Activated CD4-positive, alpha-beta memory T cell treated with anti-CD3 and anti-CD28 coated beads for 36 hours (primary cell): ENCODE results near the gene CGB1. TPM values are rescaled to one million over a fixed set of nuclear protein-coding genes. Genes with fewer than 3 reads are reported as not detected.
A peak's percentile ranks its signal among the peaks of the same experiment; 100 is the strongest.
"Not testable (repeated sequence)": the region's sequence is repeated elsewhere in the genome, so short reads cannot be mapped to it uniquely, and the experiment has no call there.

Source experiments
- CTCF ChIA-PET: fragments of 350-600 bp; sonication (Branson Sonifier 250); formaldehyde crosslinking; loops from one replicate; lab custom pipeline; 2021; ENCODE audit warnings: antibody characterized with exemption, inconsistent platforms; lab: Charles Lee
- POLR2A ChIA-PET: fragments of 350-600 bp; sonication (Branson Sonifier 250); formaldehyde crosslinking; loops from one replicate; lab custom pipeline; 2021; ENCODE audit warnings: antibody characterized with exemption; lab: Charles Lee
- DNase-seq: peaks from one replicate; pipeline ENCODE4 v3.0.0-alpha.2; 2020
- H3K27ac Mint-ChIP-seq: one replicate; pipeline ENCODE4 v1.8.0; 2021; ENCODE audit warnings: mixed read lengths
- H3K27me3 Mint-ChIP-seq: one replicate; pipeline ENCODE4 v1.8.0; 2021; ENCODE audit warnings: mixed read lengths
- H3K36me3 Mint-ChIP-seq: one replicate; pipeline ENCODE4 v1.8.0; 2021; ENCODE audit warnings: mixed read lengths
- H3K4me1 Mint-ChIP-seq: one replicate; pipeline ENCODE4 v1.8.0; 2021; ENCODE audit warnings: low read depth, mixed read lengths
- H3K4me3 Mint-ChIP-seq: one replicate; pipeline ENCODE4 v1.8.0; 2021; ENCODE audit warnings: mild to moderate bottlenecking, mixed read lengths
- H3K9me3 Mint-ChIP-seq: one replicate; pipeline ENCODE4 v1.8.0; 2021; ENCODE audit warnings: mixed read lengths
- intact Hi-C: fragments of 100-400 bp; cut with micrococcal nuclease; formaldehyde crosslinking; loops from one replicate; pipeline ENCODE4 v1.15.1; 2023
- total RNA-seq, 2 experiments: library from RNA; stranded (reverse); gene quantifications; one replicate each; pipeline ENCODE4 v1.2.3, GENCODE V29; 2021

The CGB1 gene
- total RNA-seq, 2 experiments from 2014 or later: not detected

GRCh38 chr19:49056902-49057596 lies 20.4 kb upstream of the CGB1 start:
- Mint-ChIP-seq H3K27me3 (peaks cover 26% of the 10 kb centered on the region), H3K4me3 (peak overlapping the region; percentile 48), H3K4me1 (peaks cover 21% of the 10 kb centered on the region)
- DNase-seq: peak; percentile 13
- intact Hi-C loops, POLR2A ChIA-PET, H3K36me3 Mint-ChIP-seq, H3K9me3 Mint-ChIP-seq, H3K27ac Mint-ChIP-seq: not testable (repeated sequence)
- CTCF ChIA-PET: interaction anchor here (1.0 to 2.4 kb wide), 7 partner anchors 41 to 142 kb away, joined by 3 to 11 read pairs (median 4); partner anchors contain the start of genes LIN7B and RUVBL2

DNA sequence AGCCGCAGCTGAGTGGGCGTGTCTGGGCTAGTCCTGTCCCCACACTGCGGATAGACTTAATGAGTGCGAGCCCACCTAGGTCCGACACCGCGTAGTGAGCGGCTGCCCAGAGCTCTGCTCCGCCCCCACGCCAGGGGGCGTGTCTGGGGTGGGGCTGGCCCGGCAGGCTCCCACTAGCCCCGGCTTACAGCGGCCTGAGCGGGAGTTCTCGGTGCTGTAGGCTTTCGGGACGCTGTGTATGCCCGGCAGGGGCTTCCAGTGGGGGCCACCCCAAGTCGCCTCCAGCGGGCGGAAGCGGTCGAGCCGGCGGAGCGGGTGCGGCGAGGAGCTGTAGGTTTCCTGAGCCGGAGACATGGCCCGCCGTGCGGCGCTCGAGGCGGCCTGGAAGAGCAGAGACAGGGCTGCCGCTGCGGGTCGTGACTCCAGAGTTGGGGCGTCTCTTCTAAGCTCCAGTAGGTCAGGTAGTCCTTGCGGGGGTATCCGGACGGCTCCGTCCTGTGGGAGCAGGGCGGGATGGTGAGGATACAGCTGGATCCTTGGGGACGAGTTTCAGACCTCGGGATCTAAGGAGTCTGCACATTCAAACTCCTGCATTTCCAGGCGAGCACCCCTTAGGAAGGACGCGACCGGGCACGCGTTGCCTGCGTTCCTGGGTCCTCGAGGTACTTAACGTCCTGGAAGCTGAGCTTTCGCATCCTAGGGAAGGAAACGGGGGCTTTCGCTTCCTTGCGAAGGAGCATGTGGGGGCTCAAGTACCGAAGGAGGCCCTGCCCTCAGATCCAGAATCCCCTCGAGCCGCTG lies 19.6 kb upstream of the CGB1 start:
- intact Hi-C loops: no loop called here
- peaks cover 24% of the 10 kb centered on the region for H3K27me3 Mint-ChIP-seq

GRCh38 chr19:49050376-49051033 lies 13.8 kb upstream of the CGB1 start:
- H3K27ac Mint-ChIP-seq, CTCF ChIA-PET: not testable (repeated sequence)

More for the DNA sequence above, 19.6 kb upstream of the CGB1 start:
- ChIA-PET POLR2A (interaction anchor here (0.6 kb wide), 1 partner anchor 350 kb away, joined by 3 read pairs; no protein-coding TSS in a partner anchor), CTCF (interaction anchor here (0.6 to 2.4 kb wide), 6 partner anchors 41 to 261 kb away, joined by 3 to 11 read pairs (median 4); partner anchors contain the start of gene RUVBL2)
- peak; percentile 66 for DNase-seq
- Mint-ChIP-seq H3K36me3 (no peaks in the 10 kb centered on the region), H3K27ac (no peak overlapping the region), H3K4me3 (peak overlapping the region; percentile 48), H3K4me1 (peaks cover 21% of the 10 kb centered on the region), H3K9me3 (no peaks in the 10 kb centered on the region)

DNA sequence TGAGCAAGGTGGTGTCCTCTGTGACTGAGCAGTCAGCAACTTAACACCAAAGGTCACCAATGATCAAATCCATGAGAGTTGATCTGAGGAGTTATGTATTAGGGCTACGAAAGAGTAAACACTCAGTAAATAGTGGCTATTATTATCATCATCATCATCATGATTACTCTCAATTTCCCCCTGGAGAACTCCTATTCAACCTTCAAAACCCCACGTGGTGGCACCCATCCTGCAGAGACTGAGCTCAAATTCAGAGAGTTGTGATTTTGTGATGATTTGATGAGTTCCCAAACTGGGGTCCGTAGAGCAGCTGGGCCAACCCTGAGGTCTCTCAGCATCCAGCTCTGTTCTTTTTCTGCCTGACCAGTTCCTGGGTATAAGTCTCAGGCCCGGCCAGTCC lies 13.1 kb upstream of the CGB1 start:
- H3K36me3 Mint-ChIP-seq, H3K27ac Mint-ChIP-seq, POLR2A ChIA-PET, H3K27me3 Mint-ChIP-seq, DNase-seq, H3K4me3 Mint-ChIP-seq, intact Hi-C loops, H3K9me3 Mint-ChIP-seq, H3K4me1 Mint-ChIP-seq, CTCF ChIA-PET: not testable (repeated sequence)

More at GRCh38 chr19:49050376-49051033, 13.8 kb upstream of the CGB1 start:
- H3K27me3 Mint-ChIP-seq, H3K4me1 Mint-ChIP-seq, H3K9me3 Mint-ChIP-seq, POLR2A ChIA-PET, H3K4me3 Mint-ChIP-seq, intact Hi-C loops, DNase-seq, H3K36me3 Mint-ChIP-seq: not testable (repeated sequence)

DNA sequence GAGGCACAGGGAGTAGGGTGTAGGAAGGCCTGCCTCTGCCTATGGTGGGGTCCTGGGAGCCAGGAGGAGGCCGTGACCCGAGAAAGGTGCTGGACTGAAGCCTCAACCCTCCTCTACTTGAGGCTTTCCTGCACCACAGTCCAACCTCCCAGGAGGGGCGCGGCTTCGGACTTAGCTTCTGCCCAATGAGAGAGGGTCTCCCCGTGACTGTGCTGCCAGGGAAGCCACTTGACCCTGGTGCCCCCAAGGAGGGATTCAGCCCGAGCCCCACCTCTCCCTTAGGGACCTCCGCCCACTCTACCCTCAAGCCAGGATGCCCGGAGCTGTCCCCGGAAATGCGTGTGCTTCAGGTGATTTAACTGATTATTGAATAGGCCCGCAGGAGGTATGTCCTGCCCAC lies 12.3 kb upstream of the CGB1 start, which contains the start of gene CGB8:
Gene CGB8, minus strand, starts transcription at position 101 of the 400 bp plus-strand sequence. CDS start 372 bp downstream, outside the sequence.
- H3K9me3 Mint-ChIP-seq, POLR2A ChIA-PET, H3K4me1 Mint-ChIP-seq, H3K4me3 Mint-ChIP-seq, H3K27ac Mint-ChIP-seq, H3K27me3 Mint-ChIP-seq, CTCF ChIA-PET, DNase-seq, intact Hi-C loops, H3K36me3 Mint-ChIP-seq: not testable (repeated sequence)

DNA sequence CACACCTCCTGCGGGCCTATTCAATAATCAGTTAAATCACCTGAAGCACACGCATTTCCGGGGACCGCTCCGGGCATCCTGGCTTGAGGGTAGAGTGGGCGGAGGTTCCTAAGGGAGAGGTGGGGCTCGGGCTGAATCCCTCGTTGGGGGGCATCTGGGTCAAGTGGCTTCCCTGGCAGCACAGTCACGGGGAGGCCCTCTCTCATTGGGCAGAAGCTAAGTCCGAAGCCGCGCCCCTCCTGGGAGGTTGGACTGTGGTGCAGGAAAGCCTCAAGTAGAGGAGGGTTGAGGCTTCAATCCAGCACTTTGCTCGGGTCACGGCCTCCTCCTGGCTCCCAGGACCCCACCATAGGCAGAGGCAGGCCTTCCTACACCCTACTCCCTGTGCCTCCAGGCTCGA lies 6.9 kb upstream of the CGB1 start, which contains the start of gene CGB5:
Gene CGB5, plus strand, starts transcription at position 301 of the 400 bp plus-strand sequence. CDS start 362 bp downstream, outside the sequence.
- H3K27ac Mint-ChIP-seq, intact Hi-C loops, H3K9me3 Mint-ChIP-seq, DNase-seq, H3K4me3 Mint-ChIP-seq, H3K4me1 Mint-ChIP-seq, H3K36me3 Mint-ChIP-seq, CTCF ChIA-PET, H3K27me3 Mint-ChIP-seq, POLR2A ChIA-PET: not testable (repeated sequence)

DNA sequence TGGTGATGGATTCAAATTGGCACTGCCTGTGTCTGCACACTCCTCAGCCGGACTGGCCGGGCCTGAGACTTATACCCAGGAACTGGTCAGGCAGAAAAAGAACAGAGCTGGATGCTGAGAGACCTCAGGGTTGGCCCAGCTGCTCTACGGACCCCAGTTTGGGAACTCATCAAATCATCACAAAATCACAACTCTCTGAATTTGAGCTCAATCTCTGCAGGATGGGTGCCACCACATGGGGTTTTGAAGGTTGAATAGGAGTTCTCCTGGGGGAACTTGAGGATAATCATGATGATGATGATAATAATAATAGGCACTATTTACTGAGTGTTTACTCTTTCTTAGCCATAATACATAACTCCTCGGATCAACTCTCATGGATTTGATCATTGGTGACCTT lies 6.0 kb upstream of the CGB1 start:
- H3K9me3 Mint-ChIP-seq, POLR2A ChIA-PET, H3K36me3 Mint-ChIP-seq, CTCF ChIA-PET, DNase-seq, H3K27me3 Mint-ChIP-seq, intact Hi-C loops, H3K4me3 Mint-ChIP-seq, H3K4me1 Mint-ChIP-seq, H3K27ac Mint-ChIP-seq: not testable (repeated sequence)

GRCh38 chr19:49042177-49042576 lies 5.5 kb upstream of the CGB1 start:
- Mint-ChIP-seq H3K4me1 (no peaks in the 10 kb centered on the region), H3K27ac (no peak overlapping the region), H3K4me3 (no peak overlapping the region), H3K36me3 (no peaks in the 10 kb centered on the region), H3K27me3 (no peaks in the 10 kb centered on the region), H3K9me3 (no peaks in the 10 kb centered on the region)
- ChIA-PET POLR2A (no interaction called here), CTCF (no interaction called here)
- intact Hi-C loops: no loop called here
- DNase-seq: no peak

- H3K9me3 Mint-ChIP-seq, H3K36me3 Mint-ChIP-seq, H3K27ac Mint-ChIP-seq, H3K27me3 Mint-ChIP-seq, POLR2A ChIA-PET, CTCF ChIA-PET, H3K4me1 Mint-ChIP-seq, H3K4me3 Mint-ChIP-seq, DNase-seq, intact Hi-C loops: not testable (repeated sequence)
Measured at GRCh38 chr19:49039736-49040135, 3.0 kb upstream of the CGB1 start.

GRCh38 chr19:49038557-49039276 lies 2.0 kb upstream of the CGB1 start:
- H3K4me1 Mint-ChIP-seq, DNase-seq, H3K27ac Mint-ChIP-seq, H3K4me3 Mint-ChIP-seq, H3K36me3 Mint-ChIP-seq, H3K9me3 Mint-ChIP-seq, CTCF ChIA-PET, intact Hi-C loops, H3K27me3 Mint-ChIP-seq, POLR2A ChIA-PET: not testable (repeated sequence)

DNA sequence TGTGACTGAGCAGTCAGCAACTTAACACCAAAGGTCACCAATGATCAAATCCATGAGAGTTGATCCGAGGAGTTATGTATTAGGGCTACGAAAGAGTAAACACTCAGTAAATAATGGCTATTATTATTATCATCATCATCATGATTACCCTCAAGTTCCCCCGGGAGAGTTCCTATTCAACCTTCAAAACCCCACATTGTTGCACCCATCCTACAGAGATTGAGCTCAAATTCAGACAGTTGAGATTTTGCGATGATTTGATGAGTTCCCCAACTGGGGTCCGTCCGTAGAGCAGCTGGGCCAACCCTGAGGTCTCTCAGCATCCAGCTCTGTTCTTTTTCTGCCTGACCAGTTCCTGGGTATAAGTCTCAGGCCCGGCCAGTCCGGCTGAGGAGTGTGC lies 1.4 kb upstream of the CGB1 start:
- POLR2A ChIA-PET, CTCF ChIA-PET, H3K27ac Mint-ChIP-seq, H3K4me3 Mint-ChIP-seq, H3K27me3 Mint-ChIP-seq, intact Hi-C loops, H3K9me3 Mint-ChIP-seq, H3K4me1 Mint-ChIP-seq, H3K36me3 Mint-ChIP-seq, DNase-seq: not testable (repeated sequence)
